ENCODE measurements around the gene MED26. TPM values are rescaled to one million over a fixed set of nuclear protein-coding genes. Genes with fewer than 3 reads are reported as not detected.
"Not testable (repeated sequence)": the region's sequence is repeated elsewhere in the genome, so short reads cannot be mapped to it uniquely, and the experiment has no call there.

The MED26 gene
- total RNA-seq, 4 donors from 2014 or later, result 4.4 to 12.9 (median 8.4) TPM

DNA sequence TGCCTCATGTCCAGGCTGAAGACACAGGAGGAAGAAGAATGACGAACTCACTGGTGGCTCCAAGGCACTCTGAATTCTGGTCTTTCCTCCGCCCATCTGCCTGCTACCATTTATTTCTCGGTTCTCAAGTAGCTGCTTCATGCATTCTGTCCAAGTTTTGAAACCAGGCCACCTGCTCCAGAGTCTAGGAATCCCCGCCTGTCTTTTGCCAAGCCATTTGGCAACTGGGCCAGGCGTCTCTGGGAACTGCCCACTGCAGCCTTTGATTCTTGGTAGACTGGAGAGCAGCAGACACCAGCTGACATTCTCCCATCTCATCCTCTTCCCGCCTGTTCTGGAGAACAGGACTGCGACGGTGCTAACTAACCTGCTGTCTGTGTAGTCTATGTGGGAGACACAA is 66.6 kb downstream of the MED26 start:
- H3K4me1 ChIP-seq, result no peaks in the 10 kb centered on the region
- H3K36me3 ChIP-seq, result peaks cover 32 to 39% of the 10 kb centered on the region in 2 donors
- intact Hi-C loops (cut with DNase I), result no loop called here
- H3K27me3 ChIP-seq, result no peaks in the 10 kb centered on the region
- no peak overlapping the region for H3K4me3 ChIP-seq (replicated peaks in 1 of 3)
- no peaks in the 10 kb centered on the region for H3K9me3 ChIP-seq
- WGBS, 2 donors, result 95 to 97% methylated on average over 8 of the region's 8 CpGs
- no peak overlapping the region for H3K27ac ChIP-seq
- DNase-seq, result no peak
- no peak for TF ChIP-seq POLR2A (IDR thresholded peaks at IDR 0.05)
- TF ChIP-seq, protein P1, sequence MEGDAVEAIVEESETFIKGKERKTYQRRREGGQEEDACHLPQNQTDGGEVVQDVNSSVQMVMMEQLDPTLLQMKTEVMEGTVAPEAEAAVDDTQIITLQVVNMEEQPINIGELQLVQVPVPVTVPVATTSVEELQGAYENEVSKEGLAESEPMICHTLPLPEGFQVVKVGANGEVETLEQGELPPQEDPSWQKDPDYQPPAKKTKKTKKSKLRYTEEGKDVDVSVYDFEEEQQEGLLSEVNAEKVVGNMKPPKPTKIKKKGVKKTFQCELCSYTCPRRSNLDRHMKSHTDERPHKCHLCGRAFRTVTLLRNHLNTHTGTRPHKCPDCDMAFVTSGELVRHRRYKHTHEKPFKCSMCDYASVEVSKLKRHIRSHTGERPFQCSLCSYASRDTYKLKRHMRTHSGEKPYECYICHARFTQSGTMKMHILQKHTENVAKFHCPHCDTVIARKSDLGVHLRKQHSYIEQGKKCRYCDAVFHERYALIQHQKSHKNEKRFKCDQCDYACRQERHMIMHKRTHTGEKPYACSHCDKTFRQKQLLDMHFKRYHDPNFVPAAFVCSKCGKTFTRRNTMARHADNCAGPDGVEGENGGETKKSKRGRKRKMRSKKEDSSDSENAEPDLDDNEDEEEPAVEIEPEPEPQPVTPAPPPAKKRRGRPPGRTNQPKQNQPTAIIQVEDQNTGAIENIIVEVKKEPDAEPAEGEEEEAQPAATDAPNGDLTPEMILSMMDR (IDR thresholded peaks at IDR 0.05), result no peak

DNA sequence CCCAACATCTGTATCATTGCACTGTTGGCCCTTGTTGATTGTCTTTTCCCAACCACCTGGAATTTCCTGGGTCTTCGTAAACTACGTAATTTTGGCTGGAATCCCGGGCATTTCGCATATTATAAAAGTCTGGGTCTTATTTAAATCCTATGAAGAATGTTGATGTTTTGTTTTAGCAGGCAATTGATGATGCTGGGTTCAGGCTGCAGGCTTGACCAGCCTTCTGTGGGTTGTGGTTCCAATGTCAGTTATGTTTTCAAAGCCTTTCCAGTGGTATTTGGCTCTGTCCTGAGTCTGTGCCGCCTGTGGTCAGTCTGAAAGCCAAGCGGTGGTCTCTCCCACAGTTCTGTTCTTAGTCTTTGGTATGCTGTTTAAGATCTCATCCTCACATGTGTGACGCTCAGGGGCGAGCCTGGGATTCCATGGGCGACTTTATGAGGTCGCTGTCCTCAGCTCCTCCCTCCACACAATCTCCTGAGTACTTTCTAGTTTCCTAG is 68.2 kb downstream of the MED26 start:
- no peaks in the 10 kb centered on the region for H3K4me1 ChIP-seq
- intact Hi-C loops (cut with DNase I), result no loop called here
- H3K36me3 ChIP-seq, result peaks cover 23 to 35% of the 10 kb centered on the region in 2 donors
- no peaks in the 10 kb centered on the region for H3K27me3 ChIP-seq
- no peak overlapping the region for H3K4me3 ChIP-seq (replicated peaks in 1 of 3)
- H3K9me3 ChIP-seq, result no peaks in the 10 kb centered on the region
- TF ChIP-seq, protein P1 (IDR thresholded peaks at IDR 0.05), result no peak
- TF ChIP-seq POLR2A (IDR thresholded peaks at IDR 0.05), result no peak
- H3K27ac ChIP-seq, result no peak overlapping the region
- no peak for DNase-seq
- WGBS, 2 donors, result 89 to 96% methylated on average over 10 of the region's 10 CpGs

DNA sequence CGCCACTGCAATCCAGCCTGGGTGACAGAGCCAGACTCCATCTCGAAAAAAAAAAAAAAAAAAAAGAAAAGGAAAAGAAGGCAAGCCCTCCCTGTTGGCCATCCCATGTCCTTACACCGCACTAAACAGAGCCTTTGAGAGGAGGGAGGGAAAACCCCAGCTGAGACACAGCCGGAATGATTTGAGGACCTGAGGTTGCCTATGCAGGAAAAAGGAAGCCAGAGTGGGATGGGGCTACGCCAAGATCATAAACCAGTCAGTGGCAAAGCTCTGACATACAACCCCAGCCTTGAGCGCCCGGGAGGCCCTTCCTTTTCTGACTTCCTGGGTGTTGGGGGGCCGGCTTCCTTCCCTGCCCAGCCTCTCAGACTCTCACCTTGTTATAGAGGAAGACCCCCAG is 73.2 kb downstream of the MED26 start:
- Histone ChIP-seq H3K27ac (no peak overlapping the region), H3K36me3 (peaks cover 7 to 25% of the 10 kb centered on the region in 2 donors), H3K4me1 (peaks cover 8 to 16% of the 10 kb centered on the region in 2 donors), H3K27me3 (no peaks in the 10 kb centered on the region), H3K4me3 (replicated peaks in 1 of 3) (no peak overlapping the region), H3K9me3 (no peaks in the 10 kb centered on the region)
- intact Hi-C loops (cut with DNase I), result no loop called here
- no peak for DNase-seq
- TF ChIP-seq, protein P1 (IDR thresholded peaks at IDR 0.05), result no peak
- TF ChIP-seq POLR2A (IDR thresholded peaks at IDR 0.05), result no peak
- WGBS, 2 donors, result 89 to 90% methylated on average over 8 of the region's 8 CpGs

DNA sequence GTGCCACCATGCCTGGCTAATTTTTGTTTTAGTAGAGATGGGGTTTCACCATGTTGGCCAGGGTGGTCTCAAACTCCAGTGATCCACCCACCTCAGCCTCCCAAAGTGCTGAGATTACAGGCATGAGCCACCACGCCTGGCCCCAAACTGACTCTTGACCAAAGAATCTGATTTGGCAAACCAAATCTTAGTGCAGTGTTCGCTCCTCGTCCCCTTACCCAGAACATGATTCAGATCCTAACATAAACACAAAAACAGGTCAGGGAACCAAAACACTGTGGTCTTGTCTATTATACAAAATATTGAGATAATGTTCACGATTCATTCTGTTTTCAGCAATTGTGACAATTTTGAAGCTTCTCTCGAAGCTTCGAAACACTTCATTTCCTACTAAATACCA is 76.1 kb downstream of the MED26 start:
- intact Hi-C loops (cut with DNase I); H3K27ac ChIP-seq; DNase-seq; H3K9me3 ChIP-seq; H3K27me3 ChIP-seq; H3K4me3 ChIP-seq (replicated peaks in 1 of 3): not testable (repeated sequence)
- Histone ChIP-seq H3K36me3 (peaks cover 7 to 20% of the 10 kb centered on the region in 2 donors), H3K4me1 (peaks cover 8 to 16% of the 10 kb centered on the region in 2 donors)
- WGBS, 2 donors, result 96 to 97% methylated on average over 6 of the region's 6 CpGs

DNA sequence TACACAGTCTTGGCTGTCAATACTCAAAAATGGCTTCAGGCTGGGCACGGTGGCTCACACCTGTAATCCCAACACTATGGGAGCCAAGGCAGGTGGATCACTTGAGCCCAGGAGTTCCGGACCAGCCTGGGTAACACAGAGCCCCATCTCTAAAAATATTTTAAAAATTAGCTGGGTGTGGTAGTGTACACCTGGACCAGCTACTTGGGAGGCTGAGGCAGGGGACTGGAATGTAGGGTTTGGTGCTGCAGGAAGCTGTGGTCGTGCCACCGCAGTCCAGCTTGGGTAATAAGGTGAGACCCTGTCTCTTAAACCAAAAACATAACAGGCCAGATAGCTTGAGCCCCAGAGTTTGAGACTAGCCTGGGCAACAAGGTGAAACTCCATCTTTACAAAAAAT is 79.0 kb downstream of the MED26 start:
- peaks cover 8 to 16% of the 10 kb centered on the region in 2 donors for H3K4me1 ChIP-seq

More for the DNA sequence above, 79.0 kb downstream of the MED26 start:
- Histone ChIP-seq H3K9me3 (no peaks in the 10 kb centered on the region), H3K27me3 (no peaks in the 10 kb centered on the region), H3K4me3 (replicated peaks in 1 of 3) (no peak overlapping the region), H3K36me3 (peaks cover 7 to 16% of the 10 kb centered on the region in 2 donors), H3K27ac (no peak overlapping the region)
- WGBS, 2 donors, result 93 to 96% methylated on average over 4 of the region's 4 CpGs
- intact Hi-C loops (cut with DNase I), result no loop called here
- no peak for DNase-seq
- TF ChIP-seq, protein P1 (IDR thresholded peaks at IDR 0.05), result no peak
- TF ChIP-seq POLR2A (IDR thresholded peaks at IDR 0.05), result no peak
